Endothelial cell (in vitro differentiated cells): ENCODE data around the gene TOR3A. TPM values are rescaled to one million over a fixed set of nuclear protein-coding genes. Genes with fewer than 3 reads are reported as not detected.

ENCODE experiments used
- DNase-seq: peaks from one replicate; pipeline ENCODE4 v3.0.0; 2021; ENCODE audit warnings: low spot score
- H3K27ac Mint-ChIP-seq: one replicate; pipeline ENCODE4 v1.8.0; 2021; ENCODE audit warnings: mixed read lengths, inconsistent platforms; ENCODE audit not compliant: unreplicated experiment
- H3K27me3 Mint-ChIP-seq: one replicate; pipeline ENCODE4 v1.8.0; 2021; ENCODE audit warnings: mild to moderate bottlenecking, moderate library complexity, mixed read lengths, inconsistent platforms; ENCODE audit not compliant: unreplicated experiment
- H3K36me3 Mint-ChIP-seq: one replicate; pipeline ENCODE4 v1.8.0; 2021; ENCODE audit warnings: mild to moderate bottlenecking, low read depth, mixed read lengths, inconsistent platforms; ENCODE audit not compliant: unreplicated experiment
- H3K4me1 Mint-ChIP-seq: one replicate; pipeline ENCODE4 v1.8.0; 2021; ENCODE audit warnings: mild to moderate bottlenecking, mixed read lengths, inconsistent platforms; ENCODE audit not compliant: unreplicated experiment
- H3K4me3 Mint-ChIP-seq: one replicate; pipeline ENCODE4 v1.8.0; 2021; ENCODE audit warnings: mild to moderate bottlenecking, mixed read lengths, inconsistent platforms; ENCODE audit not compliant: unreplicated experiment
- H3K9me3 Mint-ChIP-seq: one replicate; pipeline ENCODE4 v1.8.0; 2021; ENCODE audit warnings: mixed read lengths, inconsistent platforms; ENCODE audit not compliant: unreplicated experiment
- CTCF ChIP-seq: fragments of 200-600 bp; sonication (generic); IDR thresholded peaks from one replicate; pipeline ENCODE4 v1.5.0; 2021; ENCODE audit warnings: antibody characterized with exemption; ENCODE audit not compliant: unreplicated experiment
- total RNA-seq: library from RNA; stranded (reverse); fragmentation: NEBNext Ultra II Directional; extraction: Animal tissue kit (Norgen Biotek cat#: 25700); gene quantifications from one replicate; pipeline ENCODE4 v1.2.1, GENCODE V29; 2021; ENCODE audit not compliant: unreplicated experiment

The TOR3A gene
- total RNA-seq, 1 donor from 2014 or later, result 15.2 TPM

- H3K4me1 Mint-ChIP-seq, result peaks cover 11% of the 10 kb centered on the region
- peaks cover 30% of the 10 kb centered on the region for H3K36me3 Mint-ChIP-seq
- peak overlapping the region; percentile 13 for H3K4me3 Mint-ChIP-seq
- no peaks in the 10 kb centered on the region for H3K9me3 Mint-ChIP-seq
- no peaks in the 10 kb centered on the region for H3K27me3 Mint-ChIP-seq
- no peak for TF ChIP-seq CTCF
- no peak overlapping the region for H3K27ac Mint-ChIP-seq
- no peak for DNase-seq
These were observed 43.0 kb downstream of the TOR3A start for GRCh38 chr1:179124873-179125272.

GRCh38 chr1:179126338-179127060 lies 44.6 kb downstream of the TOR3A start:
- no peak for TF ChIP-seq CTCF
- no peak overlapping the region for H3K27ac Mint-ChIP-seq
- no peak overlapping the region for H3K4me3 Mint-ChIP-seq
- no peaks in the 10 kb centered on the region for H3K9me3 Mint-ChIP-seq
- DNase-seq, result no peak
- H3K4me1 Mint-ChIP-seq, result peaks cover 11% of the 10 kb centered on the region
- no peaks in the 10 kb centered on the region for H3K27me3 Mint-ChIP-seq
- H3K36me3 Mint-ChIP-seq, result peaks cover 26% of the 10 kb centered on the region

GRCh38 chr1:179127163-179127895 lies 45.5 kb downstream of the TOR3A start:
- H3K4me1 Mint-ChIP-seq, result peaks cover 11% of the 10 kb centered on the region
- no peak for DNase-seq
- peaks cover 25% of the 10 kb centered on the region for H3K36me3 Mint-ChIP-seq
- H3K4me3 Mint-ChIP-seq, result no peak overlapping the region
- no peak overlapping the region for H3K27ac Mint-ChIP-seq
- no peaks in the 10 kb centered on the region for H3K9me3 Mint-ChIP-seq
- H3K27me3 Mint-ChIP-seq, result no peaks in the 10 kb centered on the region
- no peak for TF ChIP-seq CTCF

GRCh38 chr1:179128520-179128919 lies 46.6 kb downstream of the TOR3A start:
- no peaks in the 10 kb centered on the region for H3K27me3 Mint-ChIP-seq
- no peaks in the 10 kb centered on the region for H3K9me3 Mint-ChIP-seq
- H3K4me3 Mint-ChIP-seq, result no peak overlapping the region
- peaks cover 16% of the 10 kb centered on the region for H3K4me1 Mint-ChIP-seq
- H3K27ac Mint-ChIP-seq, result no peak overlapping the region
- no peak for TF ChIP-seq CTCF
- peaks cover 30% of the 10 kb centered on the region for H3K36me3 Mint-ChIP-seq
- DNase-seq, result no peak
